ENCODE measurements around the gene RAET1L. TPM values are rescaled to one million over a fixed set of nuclear protein-coding genes. Genes with fewer than 3 reads are reported as not detected.

Gene RAET1L
- polyA plus RNA-seq, 1 donor (not counting 4 experiments of a cell fraction or from before 2014, with no cell fraction given) = 6.9 TPM

DNA sequence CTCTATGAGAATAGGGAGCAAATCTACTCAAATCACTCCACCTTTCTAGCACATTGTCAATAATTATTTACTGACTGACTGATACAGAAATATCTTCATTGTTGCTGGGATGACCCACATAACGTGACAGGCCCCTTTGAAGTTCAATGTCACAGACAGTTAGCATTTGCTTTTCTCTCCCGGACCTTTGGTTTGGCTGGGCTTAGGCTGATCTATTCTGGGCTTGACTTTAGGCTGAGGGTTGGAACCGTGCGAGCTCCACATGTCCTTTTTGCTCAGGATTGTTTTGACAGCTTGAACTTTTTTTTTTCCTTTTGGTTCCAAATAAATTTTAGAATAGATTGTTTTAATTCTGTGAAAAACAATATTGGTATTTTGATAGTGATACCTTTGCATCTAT is 31.6 kb upstream of the RAET1L start:
- dilution Hi-C loops (cut with MboI; ENCODE audit: extremely low pct_ligation_motif_present, low sequenced_read_pairs) = no loop called here

DNA sequence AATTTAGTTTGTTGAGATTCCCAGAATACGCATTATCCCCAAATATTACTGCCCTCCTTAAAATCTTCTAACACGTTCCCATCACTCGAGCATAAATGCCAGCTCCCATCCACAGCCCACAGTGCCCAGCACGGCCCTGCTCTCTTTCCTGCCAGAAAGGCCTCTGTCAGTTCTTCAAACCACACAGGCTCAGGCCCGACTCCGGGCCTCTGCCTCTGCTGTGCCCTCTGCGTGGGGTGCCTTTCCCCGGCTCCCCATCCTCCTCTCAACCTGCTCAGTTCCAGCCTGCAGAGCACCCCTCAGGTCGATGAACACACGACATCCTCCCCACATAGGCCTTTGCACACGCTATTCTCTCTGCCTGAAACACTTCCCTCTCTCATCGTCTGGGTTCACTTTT is 30.8 kb upstream of the RAET1L start:
- peaks cover 26% of the 10 kb centered on the region for H3K27me3 ChIP-seq (ENCODE audit: control insufficient read depth, extremely low read depth, insufficient read depth, low read length)

More for the DNA sequence above, 31.6 kb upstream of the RAET1L start:
- Histone ChIP-seq H3K27me3 (ENCODE audit: control insufficient read depth, extremely low read depth, insufficient read depth, low read length) (peaks cover 23% of the 10 kb centered on the region), H3K9me1 (ENCODE audit: control insufficient read depth, extremely low read depth, insufficient read depth, low read length) (no peaks in the 10 kb centered on the region), H2AFZ (ENCODE audit: control insufficient read depth, low read length) (no peak overlapping the region), H3K79me2 (ENCODE audit: control insufficient read depth, insufficient read depth, low read length) (no peaks in the 10 kb centered on the region), H3K36me3 (ENCODE audit: control insufficient read depth in 2 of 2, extremely low read depth in 1 of 2, insufficient read depth in 2 of 2, low read length in 2 of 2) (peaks cover 0 to 1% of the 10 kb centered on the region in 2 experiments), H3K4me2 (ENCODE audit: control insufficient read depth, extremely low read depth, insufficient read depth, low read depth, low read length) (no peak overlapping the region), H4K20me1 (ENCODE audit: control insufficient read depth, extremely low read depth, insufficient read depth, low read length) (no peaks in the 10 kb centered on the region), H3K9ac (ENCODE audit: control insufficient read depth, extremely low read depth, insufficient read depth, low read length) (no peak overlapping the region), H3K9me3 (ENCODE audit: control insufficient read depth, low read depth, low read length) (no peaks in the 10 kb centered on the region), H3K27ac (ENCODE audit: control insufficient read depth, insufficient read depth, low read length) (no peak overlapping the region), H3K4me3 (ENCODE audit: control insufficient read depth in 2 of 3, extremely low read depth in 1 of 3, insufficient read depth in 2 of 3, low read depth in 1 of 3, low read length in 3 of 3) (no peak overlapping the region), H3K4me1 (ENCODE audit: control insufficient read depth, extremely low read depth, insufficient read depth, low read length) (no peaks in the 10 kb centered on the region)
- DNase-seq (ENCODE audit: low read depth, low spot score) (no peak), FAIRE-seq (no peak)
- TF ChIP-seq EZH2 (IDR thresholded peaks at IDR 0.05; ENCODE audit: low read length) = no peak
- TF ChIP-seq, protein P1, sequence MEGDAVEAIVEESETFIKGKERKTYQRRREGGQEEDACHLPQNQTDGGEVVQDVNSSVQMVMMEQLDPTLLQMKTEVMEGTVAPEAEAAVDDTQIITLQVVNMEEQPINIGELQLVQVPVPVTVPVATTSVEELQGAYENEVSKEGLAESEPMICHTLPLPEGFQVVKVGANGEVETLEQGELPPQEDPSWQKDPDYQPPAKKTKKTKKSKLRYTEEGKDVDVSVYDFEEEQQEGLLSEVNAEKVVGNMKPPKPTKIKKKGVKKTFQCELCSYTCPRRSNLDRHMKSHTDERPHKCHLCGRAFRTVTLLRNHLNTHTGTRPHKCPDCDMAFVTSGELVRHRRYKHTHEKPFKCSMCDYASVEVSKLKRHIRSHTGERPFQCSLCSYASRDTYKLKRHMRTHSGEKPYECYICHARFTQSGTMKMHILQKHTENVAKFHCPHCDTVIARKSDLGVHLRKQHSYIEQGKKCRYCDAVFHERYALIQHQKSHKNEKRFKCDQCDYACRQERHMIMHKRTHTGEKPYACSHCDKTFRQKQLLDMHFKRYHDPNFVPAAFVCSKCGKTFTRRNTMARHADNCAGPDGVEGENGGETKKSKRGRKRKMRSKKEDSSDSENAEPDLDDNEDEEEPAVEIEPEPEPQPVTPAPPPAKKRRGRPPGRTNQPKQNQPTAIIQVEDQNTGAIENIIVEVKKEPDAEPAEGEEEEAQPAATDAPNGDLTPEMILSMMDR (optimal IDR thresholded peaks at IDR 0.05 in 1 of 3, IDR thresholded peaks at IDR 0.05 in 1 of 3, conservative IDR thresholded peaks at IDR 0.05 in 1 of 3; ENCODE audit: extremely low read depth in 1 of 3, insufficient read depth in 2 of 3, low read length in 3 of 3) = no peak

More for the DNA sequence above, 30.8 kb upstream of the RAET1L start:
- FAIRE-seq (no peak), DNase-seq (ENCODE audit: low read depth, low spot score) (no peak)
- Histone ChIP-seq H3K4me1 (ENCODE audit: control insufficient read depth, extremely low read depth, insufficient read depth, low read length) (no peaks in the 10 kb centered on the region), H3K27ac (ENCODE audit: control insufficient read depth, insufficient read depth, low read length) (no peak overlapping the region), H3K4me3 (ENCODE audit: control insufficient read depth in 2 of 3, extremely low read depth in 1 of 3, insufficient read depth in 2 of 3, low read depth in 1 of 3, low read length in 3 of 3) (no peak overlapping the region), H3K36me3 (ENCODE audit: control insufficient read depth in 2 of 2, extremely low read depth in 1 of 2, insufficient read depth in 2 of 2, low read length in 2 of 2) (peaks cover 0 to 1% of the 10 kb centered on the region in 2 experiments), H4K20me1 (ENCODE audit: control insufficient read depth, extremely low read depth, insufficient read depth, low read length) (no peaks in the 10 kb centered on the region), H3K4me2 (ENCODE audit: control insufficient read depth, extremely low read depth, insufficient read depth, low read depth, low read length) (no peak overlapping the region), H3K9me1 (ENCODE audit: control insufficient read depth, extremely low read depth, insufficient read depth, low read length) (no peaks in the 10 kb centered on the region), H3K79me2 (ENCODE audit: control insufficient read depth, insufficient read depth, low read length) (no peaks in the 10 kb centered on the region), H3K9me3 (ENCODE audit: control insufficient read depth, low read depth, low read length) (no peaks in the 10 kb centered on the region), H2AFZ (ENCODE audit: control insufficient read depth, low read length) (no peak overlapping the region), H3K9ac (ENCODE audit: control insufficient read depth, extremely low read depth, insufficient read depth, low read length) (no peak overlapping the region)
- dilution Hi-C loops (cut with MboI; ENCODE audit: extremely low pct_ligation_motif_present, low sequenced_read_pairs) = no loop called here
- TF ChIP-seq, protein P1 (optimal IDR thresholded peaks at IDR 0.05 in 1 of 3, IDR thresholded peaks at IDR 0.05 in 1 of 3, conservative IDR thresholded peaks at IDR 0.05 in 1 of 3; ENCODE audit: extremely low read depth in 1 of 3, insufficient read depth in 2 of 3, low read length in 3 of 3) = no peak
- TF ChIP-seq EZH2 (IDR thresholded peaks at IDR 0.05; ENCODE audit: low read length) = no peak
